ENCODE data around the gene TBXAS1.

TBXAS1 gene

GRCh38 chr7:140045697-140046096 is 216.6 kb downstream of the TBXAS1 start:
- no peak for FAIRE-seq
- no peak for DNase-seq (ENCODE audit: low spot score)

GRCh38 chr7:140047197-140047596 is 218.1 kb downstream of the TBXAS1 start:
- FAIRE-seq (no peak), DNase-seq (ENCODE audit: low spot score) (no peak)

- no peak for DNase-seq (ENCODE audit: low spot score)
- FAIRE-seq, result no peak
These were observed 219.1 kb downstream of the TBXAS1 start for GRCh38 chr7:140048138-140048537.

- FAIRE-seq, result no peak
These were observed 219.9 kb downstream of the TBXAS1 start for GRCh38 chr7:140048989-140049338.

GRCh38 chr7:140049339-140050024 is 220.4 kb downstream of the TBXAS1 start:
- DNase-seq (ENCODE audit: low spot score) (no peak), FAIRE-seq (no peak)

More at GRCh38 chr7:140048989-140049338, 219.9 kb downstream of the TBXAS1 start:
- no peak for DNase-seq (ENCODE audit: low spot score)

- FAIRE-seq (no peak), DNase-seq (ENCODE audit: low spot score) (no peak)
These were observed 221.0 kb downstream of the TBXAS1 start for GRCh38 chr7:140050100-140050499.

- FAIRE-seq, result no peak
- DNase-seq (ENCODE audit: low spot score), result no peak
These were observed 222.8 kb downstream of the TBXAS1 start for GRCh38 chr7:140051820-140052219.

- DNase-seq (ENCODE audit: low spot score), result no peak
- no peak for FAIRE-seq
These were observed 224.9 kb downstream of the TBXAS1 start for GRCh38 chr7:140053812-140054539.

- DNase-seq (ENCODE audit: low spot score), result no peak
- FAIRE-seq, result no peak
These were observed 225.7 kb downstream of the TBXAS1 start for GRCh38 chr7:140054751-140055150.

GRCh38 chr7:140055833-140056232 is 226.8 kb downstream of the TBXAS1 start:
- DNase-seq (ENCODE audit: low spot score), result no peak
- no peak for FAIRE-seq

GRCh38 chr7:140056431-140057142 is 227.5 kb downstream of the TBXAS1 start:
- no peak for FAIRE-seq

GRCh38 chr7:140057143-140057535 is 228.1 kb downstream of the TBXAS1 start:
- DNase-seq (ENCODE audit: low spot score), result no peak
- no peak for FAIRE-seq

More at GRCh38 chr7:140056431-140057142, 227.5 kb downstream of the TBXAS1 start:
- DNase-seq (ENCODE audit: low spot score), result no peak

GRCh38 chr7:140058517-140058916 is 229.5 kb downstream of the TBXAS1 start:
- DNase-seq (ENCODE audit: low spot score) (no peak), FAIRE-seq (no peak)

GRCh38 chr7:140059273-140060242 is 230.5 kb downstream of the TBXAS1 start:
- peak; percentile 94 for DNase-seq (ENCODE audit: low spot score)
- FAIRE-seq, result peak; percentile 92

GRCh38 chr7:140060243-140060630 is 231.2 kb downstream of the TBXAS1 start:
- peak; percentile 18 for FAIRE-seq
- DNase-seq (ENCODE audit: low spot score), result peak; percentile 31

- no peak for FAIRE-seq
These were observed 231.9 kb downstream of the TBXAS1 start for GRCh38 chr7:140060788-140061606.

GRCh38 chr7:140061607-140061930 is 232.5 kb downstream of the TBXAS1 start:
- FAIRE-seq, result no peak
- DNase-seq (ENCODE audit: low spot score), result no peak

More at GRCh38 chr7:140060788-140061606, 231.9 kb downstream of the TBXAS1 start:
- DNase-seq (ENCODE audit: low spot score), result no peak

- FAIRE-seq (no peak), DNase-seq (ENCODE audit: low spot score) (no peak)
These were observed 233.1 kb downstream of the TBXAS1 start for GRCh38 chr7:140062118-140062527.

- no peak for FAIRE-seq
These were observed 233.7 kb downstream of the TBXAS1 start, which contains the start of gene PARP12 for GRCh38 chr7:140062528-140063299. TSS of gene PARP12 (minus strand) at chr7:140062951. CDS start at chr7:140062847, 104 bp downstream.

More at GRCh38 chr7:140062528-140063299, 233.7 kb downstream of the TBXAS1 start, which contains the start of gene PARP12:
- DNase-seq (ENCODE audit: low spot score), result peak; percentile 80

Data from RCC 7860 (cell line).